Measurements from ENCODE around the gene OMP.
A peak's percentile ranks its signal among the peaks of the same experiment; 100 is the strongest.

The OMP gene

DNA sequence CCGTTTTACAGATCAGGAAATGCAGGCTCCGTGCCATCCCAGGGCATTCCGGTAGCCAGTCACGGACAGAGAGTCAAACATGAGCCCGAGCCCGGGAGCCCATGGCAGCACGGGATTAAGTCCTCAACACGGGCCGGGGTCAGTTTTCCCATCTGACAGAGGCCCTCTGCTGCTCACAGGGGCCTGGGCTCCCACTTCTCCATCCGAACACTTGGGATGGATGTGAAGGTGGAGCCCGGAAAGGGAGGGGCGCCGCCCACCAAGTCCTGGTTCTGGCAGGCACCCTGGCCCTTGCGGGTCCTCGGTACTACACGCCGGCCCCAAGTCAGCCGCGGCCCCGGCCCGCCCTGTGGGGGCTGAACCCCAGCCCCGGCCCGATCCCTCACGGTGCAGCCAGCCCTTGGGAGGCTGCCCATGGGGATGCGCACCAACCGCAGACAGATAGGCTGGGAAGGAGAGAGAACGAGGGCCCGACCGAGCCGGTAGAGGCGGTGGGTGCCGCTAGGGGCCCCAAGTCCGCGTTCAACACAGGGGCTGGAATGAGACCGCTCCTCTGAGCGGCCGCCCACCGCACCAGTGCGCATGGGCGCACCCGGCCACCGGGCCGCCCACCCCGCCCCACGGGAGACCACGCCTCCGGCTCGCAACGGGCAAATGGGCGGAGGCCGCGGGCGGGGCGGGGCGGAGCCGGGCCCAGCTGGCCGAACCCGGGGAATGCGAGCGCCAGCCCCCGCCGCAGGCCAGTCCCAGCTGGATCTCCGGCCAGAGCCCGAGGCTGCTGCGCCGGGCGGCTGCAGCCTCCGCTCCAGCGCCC, 36.2 kb upstream of the OMP start, which contains the start of gene CAPN5:
TSS of gene CAPN5 (plus strand) at position 743 of the 814 bp plus-strand sequence. CDS start 17,916 bp downstream, outside the sequence.
- no peaks in the 10 kb centered on the region for H3K36me3 ChIP-seq (ENCODE audit: control insufficient read depth in 1 of 2, insufficient read depth in 2 of 2, low read depth in 1 of 2, low read length in 2 of 2)
- H3K9me3 ChIP-seq (ENCODE audit: control insufficient read depth, low read length) = no peaks in the 10 kb centered on the region

GRCh38 chr11:77067861-77068443, 34.7 kb upstream of the OMP start:
- no peak overlapping the region for H3K27ac ChIP-seq (ENCODE audit: low read length, poor library complexity, severe bottlenecking)
- H3K27me3 ChIP-seq (ENCODE audit: control insufficient read depth in 1 of 2, insufficient read depth in 1 of 2, low read length in 2 of 2) = no peaks in the 10 kb centered on the region
- H2BK5ac ChIP-seq (ENCODE audit: low read depth, low read length, poor library complexity, severe bottlenecking) = no peak overlapping the region
- H3K18ac ChIP-seq (ENCODE audit: low read depth in 1 of 2, low read length in 2 of 2) = no peak overlapping the region
- H3K9ac ChIP-seq (ENCODE audit: low read length) = peak overlapping the region; percentile 90
- H3K4me1 ChIP-seq (ENCODE audit: control insufficient read depth, insufficient read depth, low read depth, low read length) = peaks cover 29% of the 10 kb centered on the region
- peaks cover 39% of the 10 kb centered on the region for H3K79me1 ChIP-seq (replicated peaks; ENCODE audit: low read length, poor library complexity, severe bottlenecking)
- H2AFZ ChIP-seq (ENCODE audit: low read depth, low read length) = no peak overlapping the region
- no peak overlapping the region for H3K14ac ChIP-seq (ENCODE audit: low read length in 2 of 2)
- no peak overlapping the region for H2AK5ac ChIP-seq (ENCODE audit: low read length, severe bottlenecking)
- H3K36me3 ChIP-seq (ENCODE audit: control insufficient read depth in 1 of 2, insufficient read depth in 2 of 2, low read depth in 1 of 2, low read length in 2 of 2) = no peaks in the 10 kb centered on the region
- H2BK12ac ChIP-seq (ENCODE audit: low read length in 2 of 2) = peak overlapping the region in 1 of 2 experiments; percentile 50
- no peak overlapping the region for H2BK120ac ChIP-seq (ENCODE audit: low read depth, low read length)
- DNase-seq = peak; percentile 13
- H3K4me3 ChIP-seq (ENCODE audit: insufficient read depth in 1 of 2, low read depth in 1 of 2, low read length in 2 of 2) = peak overlapping the region in 1 of 2 experiments; percentile 89
- no peaks in the 10 kb centered on the region for H3K9me3 ChIP-seq (ENCODE audit: control insufficient read depth, low read length)
- H3K4ac ChIP-seq (ENCODE audit: low read depth in 1 of 2, low read length in 2 of 2) = peak overlapping the region in 1 of 2 experiments; percentile 20
- no peak overlapping the region for H3K23ac ChIP-seq (ENCODE audit: low read length in 2 of 2)
- peak overlapping the region; percentile 80 for H3K4me2 ChIP-seq (ENCODE audit: low read length, poor library complexity, severe bottlenecking)
- no peak overlapping the region for H2BK15ac ChIP-seq (ENCODE audit: low read depth, poor library complexity, severe bottlenecking)
- H4K8ac ChIP-seq (ENCODE audit: low read length) = no peak overlapping the region
- 87% methylated on average over 5 of the region's 8 CpGs for WGBS
- H4K91ac ChIP-seq (ENCODE audit: low read length) = peak overlapping the region; percentile 36

More for the DNA sequence above, 36.2 kb upstream of the OMP start, which contains the start of gene CAPN5:
- no peak within 1 kb of the TSS for H2AK5ac ChIP-seq (ENCODE audit: low read length, severe bottlenecking)
- peak within 1 kb of the TSS; percentile 80 to 93 for H3K18ac ChIP-seq (ENCODE audit: low read depth in 1 of 2, low read length in 2 of 2)
- peak within 1 kb of the TSS; percentile 96 for H3K9ac ChIP-seq (ENCODE audit: low read length)
- H3K14ac ChIP-seq (ENCODE audit: low read length in 2 of 2) = peak within 1 kb of the TSS in 1 of 2 experiments; percentile 90
- H3K79me1 ChIP-seq (replicated peaks; ENCODE audit: low read length, poor library complexity, severe bottlenecking) = peaks cover 37% of the 10 kb centered on the region
- H2BK120ac ChIP-seq (ENCODE audit: low read depth, low read length) = no peak within 1 kb of the TSS
- H2BK12ac ChIP-seq (ENCODE audit: low read length in 2 of 2) = peak within 1 kb of the TSS; percentile 29 to 44
- peaks cover 17% of the 10 kb centered on the region for H3K4me1 ChIP-seq (ENCODE audit: control insufficient read depth, insufficient read depth, low read depth, low read length)
- WGBS = 2% methylated on average over 45 of the region's 69 CpGs
- H2AFZ ChIP-seq (ENCODE audit: low read depth, low read length) = peak within 1 kb of the TSS; percentile 46
- H2BK15ac ChIP-seq (ENCODE audit: low read depth, poor library complexity, severe bottlenecking) = peak within 1 kb of the TSS; percentile 87
- no peak within 1 kb of the TSS for H2BK5ac ChIP-seq (ENCODE audit: low read depth, low read length, poor library complexity, severe bottlenecking)
- H3K27ac ChIP-seq (ENCODE audit: low read length, poor library complexity, severe bottlenecking) = peak within 1 kb of the TSS; percentile 57
- H4K8ac ChIP-seq (ENCODE audit: low read length) = peak within 1 kb of the TSS; percentile 95
- H3K4me3 ChIP-seq (ENCODE audit: insufficient read depth in 1 of 2, low read depth in 1 of 2, low read length in 2 of 2) = peak within 1 kb of the TSS; percentile 78 to 89
- no peaks in the 10 kb centered on the region for H3K27me3 ChIP-seq (ENCODE audit: control insufficient read depth in 1 of 2, insufficient read depth in 1 of 2, low read length in 2 of 2)
- DNase-seq = peak; percentile 93
- peak within 1 kb of the TSS; percentile 9 to 94 for H3K4ac ChIP-seq (ENCODE audit: low read depth in 1 of 2, low read length in 2 of 2)
- peak within 1 kb of the TSS; percentile 95 for H3K4me2 ChIP-seq (ENCODE audit: low read length, poor library complexity, severe bottlenecking)
- peak within 1 kb of the TSS; percentile 85 for H4K91ac ChIP-seq (ENCODE audit: low read length)
- peak within 1 kb of the TSS in 1 of 2 experiments; percentile 84 for H3K23ac ChIP-seq (ENCODE audit: low read length in 2 of 2)

DNA sequence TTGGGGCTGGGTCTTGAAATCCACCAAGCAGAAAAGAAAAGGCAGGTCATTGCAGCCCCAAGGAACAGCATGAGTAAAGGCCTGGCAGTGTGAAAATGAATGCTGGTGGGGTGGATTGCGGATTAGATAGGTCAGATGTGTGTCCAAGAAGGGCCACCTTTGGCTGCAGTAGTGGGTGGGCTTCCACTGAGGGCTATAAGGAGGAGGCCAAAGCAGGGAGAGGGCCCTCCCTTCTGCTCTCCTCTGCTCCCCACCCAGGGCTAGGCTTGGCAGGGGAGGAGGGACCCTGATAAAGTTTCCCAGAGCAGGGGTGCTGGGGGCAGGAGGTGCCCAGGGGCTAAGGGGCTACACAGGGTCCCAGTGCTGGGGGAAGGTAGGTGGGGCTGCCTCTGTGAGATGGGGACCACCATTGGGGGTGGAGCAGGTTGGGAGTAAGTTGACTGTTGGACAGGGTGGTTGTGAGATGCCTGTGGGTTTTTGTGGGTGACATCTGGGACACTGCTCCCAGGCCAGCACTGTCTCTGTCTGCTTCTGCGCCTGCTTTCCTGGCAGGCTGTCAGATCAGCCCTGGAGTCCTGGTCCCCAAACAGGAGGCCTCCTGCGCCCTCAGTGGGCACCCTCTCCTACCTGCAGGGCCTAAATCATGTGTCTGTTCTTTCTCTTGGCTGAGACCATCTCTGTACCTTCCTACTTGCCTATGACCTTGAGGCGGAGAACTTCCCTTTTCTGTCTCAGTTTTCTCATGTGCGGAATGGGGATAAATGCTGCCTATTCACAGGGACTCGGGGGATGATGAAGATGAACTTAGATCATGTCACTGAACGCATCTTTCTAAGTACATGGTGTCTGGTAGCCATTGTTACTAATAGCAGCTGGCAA, 33.9 kb upstream of the OMP start:
- H3K4me3 ChIP-seq (ENCODE audit: insufficient read depth in 1 of 2, low read depth in 1 of 2, low read length in 2 of 2) = peak overlapping the region in 1 of 2 experiments; percentile 89
- no peaks in the 10 kb centered on the region for H3K36me3 ChIP-seq (ENCODE audit: control insufficient read depth in 1 of 2, insufficient read depth in 2 of 2, low read depth in 1 of 2, low read length in 2 of 2)
- no peak overlapping the region for H3K27ac ChIP-seq (ENCODE audit: low read length, poor library complexity, severe bottlenecking)
- peak overlapping the region; percentile 37 for H2BK15ac ChIP-seq (ENCODE audit: low read depth, poor library complexity, severe bottlenecking)
- 92% methylated on average over 7 of the region's 7 CpGs for WGBS
- no peak for DNase-seq
- no peak overlapping the region for H3K4me2 ChIP-seq (ENCODE audit: low read length, poor library complexity, severe bottlenecking)
- H3K27me3 ChIP-seq (ENCODE audit: control insufficient read depth in 1 of 2, insufficient read depth in 1 of 2, low read length in 2 of 2) = no peaks in the 10 kb centered on the region
- H3K79me1 ChIP-seq (replicated peaks; ENCODE audit: low read length, poor library complexity, severe bottlenecking) = peaks cover 39% of the 10 kb centered on the region
- no peak overlapping the region for H4K8ac ChIP-seq (ENCODE audit: low read length)
- H2BK120ac ChIP-seq (ENCODE audit: low read depth, low read length) = no peak overlapping the region
- no peak overlapping the region for H3K18ac ChIP-seq (ENCODE audit: low read depth in 1 of 2, low read length in 2 of 2)
- H2BK5ac ChIP-seq (ENCODE audit: low read depth, low read length, poor library complexity, severe bottlenecking) = no peak overlapping the region
- H3K4me1 ChIP-seq (ENCODE audit: control insufficient read depth, insufficient read depth, low read depth, low read length) = peaks cover 36% of the 10 kb centered on the region
- H3K9me3 ChIP-seq (ENCODE audit: control insufficient read depth, low read length) = no peaks in the 10 kb centered on the region
- H2BK12ac ChIP-seq (ENCODE audit: low read length in 2 of 2) = peak overlapping the region in 1 of 2 experiments; percentile 55
- H3K4ac ChIP-seq (ENCODE audit: low read depth in 1 of 2, low read length in 2 of 2) = no peak overlapping the region
- peak overlapping the region; percentile 43 for H4K91ac ChIP-seq (ENCODE audit: low read length)
- H3K23ac ChIP-seq (ENCODE audit: low read length in 2 of 2) = no peak overlapping the region
- H2AFZ ChIP-seq (ENCODE audit: low read depth, low read length) = no peak overlapping the region
- H3K9ac ChIP-seq (ENCODE audit: low read length) = peak overlapping the region; percentile 90
- peak overlapping the region in 1 of 2 experiments; percentile 26 for H3K14ac ChIP-seq (ENCODE audit: low read length in 2 of 2)
- peak overlapping the region; percentile 1 for H2AK5ac ChIP-seq (ENCODE audit: low read length, severe bottlenecking)

All from mesenchymal stem cell (in vitro differentiated cells and primary cell).